ENCODE data around the gene ADIPOQ.

GRCh38 chr3:186888569-186888968, 46.1 kb downstream of the ADIPOQ start:
- TF ChIP-seq CTCF (IDR thresholded peaks at IDR 0.05; ENCODE audit: low read length) (no peak), EZH2phosphoT487 (IDR thresholded peaks at IDR 0.05; ENCODE audit: low read length) (no peak)
